IPS-NIHi11 (cell line): Measurements from ENCODE around the gene MALAT1.
"Not testable (repeated sequence)": the region's sequence is repeated elsewhere in the genome, so short reads cannot be mapped to it uniquely, and the experiment has no call there.

ENCODE experiments used
- DNase-seq: peaks from one replicate; pipeline ENCODE4 v3.0.0; 2012; ENCODE audit warnings: mixed read lengths, low spot score

MALAT1 gene

DNA sequence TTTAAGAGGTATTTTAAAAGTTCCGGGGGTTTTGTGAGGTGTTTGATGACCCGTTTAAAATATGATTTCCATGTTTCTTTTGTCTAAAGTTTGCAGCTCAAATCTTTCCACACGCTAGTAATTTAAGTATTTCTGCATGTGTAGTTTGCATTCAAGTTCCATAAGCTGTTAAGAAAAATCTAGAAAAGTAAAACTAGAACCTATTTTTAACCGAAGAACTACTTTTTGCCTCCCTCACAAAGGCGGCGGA, 193 bp upstream of the MALAT1 start:
- DNase-seq, result no peak

DNA sequence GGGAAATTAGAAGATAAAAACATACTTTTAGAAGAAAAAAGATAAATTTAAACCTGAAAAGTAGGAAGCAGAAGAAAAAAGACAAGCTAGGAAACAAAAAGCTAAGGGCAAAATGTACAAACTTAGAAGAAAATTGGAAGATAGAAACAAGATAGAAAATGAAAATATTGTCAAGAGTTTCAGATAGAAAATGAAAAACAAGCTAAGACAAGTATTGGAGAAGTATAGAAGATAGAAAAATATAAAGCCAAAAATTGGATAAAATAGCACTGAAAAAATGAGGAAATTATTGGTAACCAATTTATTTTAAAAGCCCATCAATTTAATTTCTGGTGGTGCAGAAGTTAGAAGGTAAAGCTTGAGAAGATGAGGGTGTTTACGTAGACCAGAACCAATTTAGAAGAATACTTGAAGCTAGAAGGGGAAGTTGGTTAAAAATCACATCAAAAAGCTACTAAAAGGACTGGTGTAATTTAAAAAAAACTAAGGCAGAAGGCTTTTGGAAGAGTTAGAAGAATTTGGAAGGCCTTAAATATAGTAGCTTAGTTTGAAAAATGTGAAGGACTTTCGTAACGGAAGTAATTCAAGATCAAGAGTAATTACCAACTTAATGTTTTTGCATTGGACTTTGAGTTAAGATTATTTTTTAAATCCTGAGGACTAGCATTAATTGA, 1.0 kb downstream of the MALAT1 start:
- no peak for DNase-seq

DNA sequence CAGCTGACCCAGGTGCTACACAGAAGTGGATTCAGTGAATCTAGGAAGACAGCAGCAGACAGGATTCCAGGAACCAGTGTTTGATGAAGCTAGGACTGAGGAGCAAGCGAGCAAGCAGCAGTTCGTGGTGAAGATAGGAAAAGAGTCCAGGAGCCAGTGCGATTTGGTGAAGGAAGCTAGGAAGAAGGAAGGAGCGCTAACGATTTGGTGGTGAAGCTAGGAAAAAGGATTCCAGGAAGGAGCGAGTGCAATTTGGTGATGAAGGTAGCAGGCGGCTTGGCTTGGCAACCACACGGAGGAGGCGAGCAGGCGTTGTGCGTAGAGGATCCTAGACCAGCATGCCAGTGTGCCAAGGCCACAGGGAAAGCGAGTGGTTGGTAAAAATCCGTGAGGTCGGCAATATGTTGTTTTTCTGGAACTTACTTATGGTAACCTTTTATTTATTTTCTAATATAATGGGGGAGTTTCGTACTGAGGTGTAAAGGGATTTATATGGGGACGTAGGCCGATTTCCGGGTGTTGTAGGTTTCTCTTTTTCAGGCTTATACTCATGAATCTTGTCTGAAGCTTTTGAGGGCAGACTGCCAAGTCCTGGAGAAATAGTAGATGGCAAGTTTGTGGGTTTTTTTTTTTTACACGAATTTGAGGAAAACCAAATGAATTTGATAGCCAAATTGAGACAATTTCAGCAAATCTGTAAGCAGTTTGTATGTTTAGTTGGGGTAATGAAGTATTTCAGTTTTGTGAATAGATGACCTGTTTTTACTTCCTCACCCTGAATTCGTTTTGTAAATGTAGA, 1.7 kb downstream of the MALAT1 start:
- no peak for DNase-seq

DNA sequence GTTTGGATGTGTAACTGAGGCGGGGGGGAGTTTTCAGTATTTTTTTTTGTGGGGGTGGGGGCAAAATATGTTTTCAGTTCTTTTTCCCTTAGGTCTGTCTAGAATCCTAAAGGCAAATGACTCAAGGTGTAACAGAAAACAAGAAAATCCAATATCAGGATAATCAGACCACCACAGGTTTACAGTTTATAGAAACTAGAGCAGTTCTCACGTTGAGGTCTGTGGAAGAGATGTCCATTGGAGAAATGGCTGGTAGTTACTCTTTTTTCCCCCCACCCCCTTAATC, 2.3 kb downstream of the MALAT1 start:
- DNase-seq, result no peak

DNA sequence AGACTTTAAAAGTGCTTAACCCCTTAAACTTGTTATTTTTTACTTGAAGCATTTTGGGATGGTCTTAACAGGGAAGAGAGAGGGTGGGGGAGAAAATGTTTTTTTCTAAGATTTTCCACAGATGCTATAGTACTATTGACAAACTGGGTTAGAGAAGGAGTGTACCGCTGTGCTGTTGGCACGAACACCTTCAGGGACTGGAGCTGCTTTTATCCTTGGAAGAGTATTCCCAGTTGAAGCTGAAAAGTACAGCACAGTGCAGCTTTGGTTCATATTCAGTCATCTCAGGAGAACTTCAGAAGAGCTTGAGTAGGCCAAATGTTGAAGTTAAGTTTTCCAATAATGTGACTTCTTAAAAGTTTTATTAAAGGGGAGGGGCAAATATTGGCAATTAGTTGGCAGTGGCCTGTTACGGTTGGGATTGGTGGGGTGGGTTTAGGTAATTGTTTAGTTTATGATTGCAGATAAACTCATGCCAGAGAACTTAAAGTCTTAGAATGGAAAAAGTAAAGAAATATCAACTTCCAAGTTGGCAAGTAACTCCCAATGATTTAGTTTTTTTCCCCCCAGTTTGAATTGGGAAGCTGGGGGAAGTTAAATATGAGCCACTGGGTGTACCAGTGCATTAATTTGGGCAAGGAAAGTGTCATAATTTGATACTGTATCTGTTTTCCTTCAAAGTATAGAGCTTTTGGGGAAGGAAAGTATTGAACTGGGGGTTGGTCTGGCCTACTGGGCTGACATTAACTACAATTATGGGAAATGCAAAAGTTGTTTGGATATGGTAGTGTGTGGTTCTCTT, 2.8 kb downstream of the MALAT1 start:
- DNase-seq, result no peak

DNA sequence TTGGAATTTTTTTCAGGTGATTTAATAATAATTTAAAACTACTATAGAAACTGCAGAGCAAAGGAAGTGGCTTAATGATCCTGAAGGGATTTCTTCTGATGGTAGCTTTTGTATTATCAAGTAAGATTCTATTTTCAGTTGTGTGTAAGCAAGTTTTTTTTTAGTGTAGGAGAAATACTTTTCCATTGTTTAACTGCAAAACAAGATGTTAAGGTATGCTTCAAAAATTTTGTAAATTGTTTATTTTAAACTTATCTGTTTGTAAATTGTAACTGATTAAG, 3.4 kb downstream of the MALAT1 start:
- DNase-seq, result no peak

DNA sequence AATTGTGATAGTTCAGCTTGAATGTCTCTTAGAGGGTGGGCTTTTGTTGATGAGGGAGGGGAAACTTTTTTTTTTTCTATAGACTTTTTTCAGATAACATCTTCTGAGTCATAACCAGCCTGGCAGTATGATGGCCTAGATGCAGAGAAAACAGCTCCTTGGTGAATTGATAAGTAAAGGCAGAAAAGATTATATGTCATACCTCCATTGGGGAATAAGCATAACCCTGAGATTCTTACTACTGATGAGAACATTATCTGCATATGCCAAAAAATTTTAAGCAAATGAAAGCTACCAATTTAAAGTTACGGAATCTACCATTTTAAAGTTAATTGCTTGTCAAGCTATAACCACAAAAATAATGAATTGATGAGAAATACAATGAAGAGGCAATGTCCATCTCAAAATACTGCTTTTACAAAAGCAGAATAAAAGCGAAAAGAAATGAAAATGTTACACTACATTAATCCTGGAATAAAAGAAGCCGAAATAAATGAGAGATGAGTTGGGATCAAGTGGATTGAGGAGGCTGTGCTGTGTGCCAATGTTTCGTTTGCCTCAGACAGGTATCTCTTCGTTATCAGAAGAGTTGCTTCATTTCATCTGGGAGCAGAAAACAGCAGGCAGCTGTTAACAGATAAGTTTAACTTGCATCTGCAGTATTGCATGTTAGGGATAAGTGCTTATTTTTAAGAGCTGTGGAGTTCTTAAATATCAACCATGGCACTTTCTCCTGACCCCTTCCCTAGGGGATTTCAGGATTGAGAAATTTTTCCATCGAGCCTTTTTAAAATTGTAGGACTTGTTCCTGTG, 3.9 kb downstream of the MALAT1 start:
- DNase-seq, result no peak

DNA sequence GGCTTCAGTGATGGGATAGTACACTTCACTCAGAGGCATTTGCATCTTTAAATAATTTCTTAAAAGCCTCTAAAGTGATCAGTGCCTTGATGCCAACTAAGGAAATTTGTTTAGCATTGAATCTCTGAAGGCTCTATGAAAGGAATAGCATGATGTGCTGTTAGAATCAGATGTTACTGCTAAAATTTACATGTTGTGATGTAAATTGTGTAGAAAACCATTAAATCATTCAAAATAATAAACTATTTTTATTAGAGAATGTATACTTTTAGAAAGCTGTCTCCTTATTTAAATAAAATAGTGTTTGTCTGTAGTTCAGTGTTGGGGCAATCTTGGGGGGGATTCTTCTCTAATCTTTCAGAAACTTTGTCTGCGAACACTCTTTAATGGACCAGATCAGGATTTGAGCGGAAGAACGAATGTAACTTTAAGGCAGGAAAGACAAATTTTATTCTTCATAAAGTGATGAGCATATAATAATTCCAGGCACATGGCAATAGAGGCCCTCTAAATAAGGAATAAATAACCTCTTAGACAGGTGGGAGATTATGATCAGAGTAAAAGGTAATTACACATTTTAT, 4.6 kb downstream of the MALAT1 start:
- no peak for DNase-seq

DNA sequence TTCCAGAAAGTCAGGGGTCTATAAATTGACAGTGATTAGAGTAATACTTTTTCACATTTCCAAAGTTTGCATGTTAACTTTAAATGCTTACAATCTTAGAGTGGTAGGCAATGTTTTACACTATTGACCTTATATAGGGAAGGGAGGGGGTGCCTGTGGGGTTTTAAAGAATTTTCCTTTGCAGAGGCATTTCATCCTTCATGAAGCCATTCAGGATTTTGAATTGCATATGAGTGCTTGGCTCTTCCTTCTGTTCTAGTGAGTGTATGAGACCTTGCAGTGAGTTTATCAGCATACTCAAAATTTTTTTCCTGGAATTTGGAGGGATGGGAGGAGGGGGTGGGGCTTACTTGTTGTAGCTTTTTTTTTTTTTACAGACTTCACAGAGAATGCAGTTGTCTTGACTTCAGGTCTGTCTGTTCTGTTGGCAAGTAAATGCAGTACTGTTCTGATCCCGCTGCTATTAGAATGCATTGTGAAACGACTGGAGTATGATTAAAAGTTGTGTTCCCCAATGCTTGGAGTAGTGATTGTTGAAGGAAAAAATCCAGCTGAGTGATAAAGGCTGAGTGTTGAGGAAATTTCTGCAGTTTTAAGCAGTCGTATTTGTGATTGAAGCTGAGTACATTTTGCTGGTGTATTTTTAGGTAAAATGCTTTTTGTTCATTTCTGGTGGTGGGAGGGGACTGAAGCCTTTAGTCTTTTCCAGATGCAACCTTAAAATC, 5.3 kb downstream of the MALAT1 start:
- no peak for DNase-seq

DNA sequence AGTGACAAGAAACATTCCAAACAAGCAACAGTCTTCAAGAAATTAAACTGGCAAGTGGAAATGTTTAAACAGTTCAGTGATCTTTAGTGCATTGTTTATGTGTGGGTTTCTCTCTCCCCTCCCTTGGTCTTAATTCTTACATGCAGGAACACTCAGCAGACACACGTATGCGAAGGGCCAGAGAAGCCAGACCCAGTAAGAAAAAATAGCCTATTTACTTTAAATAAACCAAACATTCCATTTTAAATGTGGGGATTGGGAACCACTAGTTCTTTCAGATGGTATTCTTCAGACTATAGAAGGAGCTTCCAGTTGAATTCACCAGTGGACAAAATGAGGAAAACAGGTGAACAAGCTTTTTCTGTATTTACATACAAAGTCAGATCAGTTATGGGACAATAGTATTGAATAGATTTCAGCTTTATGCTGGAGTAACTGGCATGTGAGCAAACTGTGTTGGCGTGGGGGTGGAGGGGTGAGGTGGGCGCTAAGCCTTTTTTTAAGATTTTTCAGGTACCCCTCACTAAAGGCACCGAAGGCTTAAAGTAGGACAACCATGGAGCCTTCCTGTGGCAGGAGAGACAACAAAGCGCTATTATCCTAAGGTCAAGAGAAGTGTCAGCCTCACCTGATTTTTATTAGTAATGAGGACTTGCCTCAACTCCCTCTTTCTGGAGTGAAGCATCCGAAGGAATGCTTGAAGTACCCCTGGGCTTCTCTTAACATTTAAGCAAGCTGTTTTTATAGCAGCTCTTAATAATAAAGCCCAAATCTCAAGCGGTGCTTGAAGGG, 6.0 kb downstream of the MALAT1 start:
- no peak for DNase-seq

DNA sequence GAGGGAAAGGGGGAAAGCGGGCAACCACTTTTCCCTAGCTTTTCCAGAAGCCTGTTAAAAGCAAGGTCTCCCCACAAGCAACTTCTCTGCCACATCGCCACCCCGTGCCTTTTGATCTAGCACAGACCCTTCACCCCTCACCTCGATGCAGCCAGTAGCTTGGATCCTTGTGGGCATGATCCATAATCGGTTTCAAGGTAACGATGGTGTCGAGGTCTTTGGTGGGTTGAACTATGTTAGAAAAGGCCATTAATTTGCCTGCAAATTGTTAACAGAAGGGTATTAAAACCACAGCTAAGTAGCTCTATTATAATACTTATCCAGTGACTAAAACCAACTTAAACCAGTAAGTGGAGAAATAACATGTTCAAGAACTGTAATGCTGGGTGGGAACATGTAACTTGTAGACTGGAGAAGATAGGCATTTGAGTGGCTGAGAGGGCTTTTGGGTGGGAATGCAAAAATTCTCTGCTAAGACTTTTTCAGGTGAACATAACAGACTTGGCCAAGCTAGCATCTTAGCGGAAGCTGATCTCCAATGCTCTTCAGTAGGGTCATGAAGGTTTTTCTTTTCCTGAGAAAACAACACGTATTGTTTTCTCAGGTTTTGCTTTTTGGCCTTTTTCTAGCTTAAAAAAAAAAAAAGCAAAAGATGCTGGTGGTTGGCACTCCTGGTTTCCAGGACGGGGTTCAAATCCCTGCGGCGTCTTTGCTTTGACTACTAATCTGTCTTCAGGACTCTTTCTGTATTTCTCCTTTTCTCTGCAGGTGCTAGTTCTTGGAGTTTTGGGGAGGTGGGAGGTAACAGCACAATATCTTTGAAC, 6.8 kb downstream of the MALAT1 start:
- no peak for DNase-seq

DNA sequence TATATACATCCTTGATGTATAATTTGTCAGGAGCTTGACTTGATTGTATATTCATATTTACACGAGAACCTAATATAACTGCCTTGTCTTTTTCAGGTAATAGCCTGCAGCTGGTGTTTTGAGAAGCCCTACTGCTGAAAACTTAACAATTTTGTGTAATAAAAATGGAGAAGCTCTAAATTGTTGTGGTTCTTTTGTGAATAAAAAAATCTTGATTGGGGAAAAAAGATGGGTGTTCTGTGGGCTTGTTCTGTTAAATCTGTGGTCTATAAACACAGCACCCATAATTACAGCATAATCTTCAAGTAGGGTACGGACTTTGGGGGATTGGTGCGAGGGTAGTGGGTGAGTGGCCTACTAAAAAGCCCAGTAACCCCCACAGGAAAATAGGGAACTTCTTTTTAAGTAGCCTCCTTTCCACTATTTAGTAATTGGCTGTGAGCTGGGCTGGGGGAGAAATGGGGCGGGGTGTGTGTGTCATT, 7.5 kb downstream of the MALAT1 start:
- no peak for DNase-seq

DNA sequence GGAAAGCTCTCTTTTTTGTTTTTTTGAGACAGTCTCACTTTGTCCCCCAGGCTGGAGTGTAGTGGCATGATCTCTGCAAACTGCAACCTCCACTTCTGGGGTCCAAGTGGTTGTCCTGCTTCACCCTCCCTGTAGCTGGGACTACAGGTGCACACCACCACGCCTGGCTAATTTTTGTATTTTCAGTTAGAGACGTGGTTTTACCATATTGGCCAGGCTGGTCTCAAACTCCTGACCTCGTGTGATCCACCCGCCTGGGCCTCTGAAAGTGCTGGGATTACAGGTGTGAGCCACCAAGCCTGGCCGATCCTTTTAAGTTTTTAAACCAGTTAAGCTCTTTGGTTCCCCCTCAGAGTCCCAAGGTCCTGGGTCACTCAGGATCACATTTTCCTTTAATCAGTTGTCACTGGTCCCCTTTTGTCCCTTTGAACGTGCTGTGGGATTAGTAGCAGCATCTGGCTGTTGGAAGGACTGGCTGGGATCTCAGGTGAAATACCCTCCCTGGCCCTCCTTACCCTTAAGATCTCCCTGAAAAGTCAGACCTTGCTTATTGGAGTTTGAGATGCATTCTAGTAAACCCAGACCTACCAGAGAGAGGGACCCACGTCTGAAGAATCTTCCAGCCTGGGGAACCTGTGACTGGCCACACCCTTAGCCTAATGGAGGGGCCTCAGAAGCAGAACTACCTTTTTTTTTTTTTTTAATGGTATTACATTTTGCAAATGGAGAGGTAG, 8.1 kb downstream of the MALAT1 start:
- DNase-seq, result no peak

DNA sequence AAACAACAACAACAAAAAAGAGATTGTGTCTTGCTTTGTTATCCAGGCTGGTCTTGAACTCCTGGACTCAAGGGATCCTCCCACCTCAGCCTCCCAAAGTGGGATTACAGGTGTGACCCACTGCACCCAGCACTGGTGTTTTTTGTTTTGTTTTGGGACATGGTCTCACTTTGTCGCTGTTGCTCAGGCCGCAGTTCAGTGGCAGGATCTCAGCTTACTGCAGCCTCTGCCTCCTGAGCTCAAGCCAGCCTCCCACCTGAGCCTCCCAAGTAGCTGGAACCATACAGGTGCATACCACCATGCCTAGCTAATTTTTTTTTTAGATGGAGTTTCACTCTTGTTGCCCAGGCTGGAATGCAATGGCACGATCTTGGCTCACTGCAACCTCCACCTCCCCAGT, 13.5 kb downstream of the MALAT1 start:
- not testable (repeated sequence) for DNase-seq

DNA sequence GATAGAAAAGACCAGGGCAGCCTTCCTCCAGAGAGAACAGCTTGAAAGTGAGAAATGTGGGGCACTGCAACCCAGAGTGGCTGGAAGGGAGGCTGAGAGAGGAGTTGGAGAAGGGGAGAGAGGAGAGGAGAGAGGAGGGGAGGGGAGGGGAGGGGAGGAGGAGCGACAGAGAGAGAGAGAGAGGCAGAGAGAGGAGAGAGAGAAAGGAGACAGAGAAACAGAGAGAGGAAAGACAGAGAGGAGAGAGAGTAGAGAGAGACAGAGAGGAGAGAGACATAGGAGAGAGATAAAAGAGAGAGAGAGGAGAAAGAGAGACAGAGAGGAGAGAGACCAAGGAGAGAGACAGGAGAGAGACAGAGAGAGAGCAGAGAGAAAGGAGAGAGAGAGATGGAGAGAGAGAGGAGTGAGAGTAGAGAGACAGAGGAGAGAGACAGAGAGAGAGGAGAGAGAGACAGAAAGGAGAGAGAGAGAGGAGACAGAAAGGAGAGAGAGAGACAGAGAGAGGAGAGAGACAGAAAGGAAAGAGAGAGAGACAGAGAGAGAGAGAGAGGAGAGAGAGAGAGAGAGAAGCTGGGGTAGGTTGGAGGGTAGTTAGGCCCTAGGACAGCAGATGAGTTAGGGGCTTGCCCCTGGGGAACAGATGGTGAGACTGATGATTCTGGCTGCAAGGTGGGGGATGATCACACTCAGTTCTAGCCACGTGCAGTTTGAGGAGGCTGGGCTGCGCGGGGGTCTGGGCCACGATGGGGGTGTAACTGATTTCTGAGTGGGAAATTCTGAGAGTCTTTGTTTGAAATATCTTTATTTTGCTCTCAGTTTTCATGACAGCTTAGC, 17.5 kb downstream of the MALAT1 start:
- DNase-seq, result no peak

DNA sequence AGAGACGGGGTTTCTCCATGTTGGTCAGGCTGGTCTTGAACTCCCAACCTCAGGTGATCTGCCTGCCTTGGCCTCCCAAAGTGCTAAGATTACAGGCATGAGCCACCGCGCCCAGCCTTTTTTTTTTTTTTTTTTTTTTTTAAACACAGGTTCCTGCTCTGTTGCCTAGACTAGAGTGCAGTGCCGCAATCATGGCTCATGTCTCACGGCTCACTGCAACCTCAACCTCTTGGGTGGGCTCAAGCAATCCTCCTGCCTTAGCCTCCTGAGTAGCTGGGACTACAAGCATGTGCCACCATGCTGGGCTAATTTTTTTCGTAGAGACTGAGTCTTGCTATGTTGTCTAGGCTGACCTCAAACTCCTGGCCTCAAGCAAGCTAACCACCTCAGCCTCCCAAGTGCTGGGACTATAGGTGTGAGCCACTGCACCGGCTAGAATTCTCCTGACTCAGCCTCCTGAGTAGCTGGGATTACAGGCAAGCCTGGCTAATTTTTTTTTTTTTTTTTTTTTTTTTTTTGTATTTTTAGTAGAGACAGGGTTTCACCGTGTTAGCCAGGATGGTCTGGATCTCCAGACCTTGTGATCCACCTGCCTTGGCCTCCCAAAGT, 20.2 kb downstream of the MALAT1 start:
- not testable (repeated sequence) for DNase-seq

DNA sequence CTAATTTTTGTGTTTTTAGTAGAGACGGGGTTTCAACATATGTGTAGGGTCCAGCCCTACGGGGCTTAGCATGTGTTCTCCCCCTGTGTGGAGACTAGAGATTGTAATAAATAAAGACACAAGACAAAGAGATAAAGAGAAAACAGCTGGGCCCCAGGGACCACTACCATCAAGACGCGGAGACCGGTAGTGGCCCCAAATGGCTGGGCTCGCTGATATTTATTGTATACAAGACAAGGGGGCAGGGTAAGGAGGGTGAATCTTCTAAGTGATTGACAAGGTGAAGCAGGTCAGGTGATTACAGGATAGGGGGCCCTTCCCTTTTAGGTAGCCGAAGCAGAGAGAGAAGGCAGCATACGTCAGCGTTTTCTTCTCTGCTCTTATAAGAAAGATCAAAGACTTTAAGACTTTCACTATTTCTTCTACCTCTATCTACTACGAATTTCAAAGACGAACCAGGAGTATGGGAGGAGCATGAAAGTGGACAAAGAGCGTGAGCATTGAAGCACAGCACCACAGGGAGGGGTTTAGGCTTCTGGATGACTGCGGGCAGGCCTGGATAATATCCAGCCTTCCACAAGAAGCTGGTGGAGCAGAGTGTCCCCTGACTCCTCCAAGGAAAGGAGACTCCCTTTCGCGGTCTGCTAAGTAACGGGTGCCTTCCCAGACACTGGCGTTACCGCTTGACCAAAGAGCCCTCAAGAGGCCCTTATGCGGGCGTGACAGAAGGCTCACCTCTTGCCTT, 23.1 kb downstream of the MALAT1 start:
- DNase-seq, result not testable (repeated sequence)
